GM18867 (cell line): Measurements from ENCODE around the gene FDXR.

Experiments
- ATAC-seq: cut with Tn5 transposase; IDR thresholded peaks from one replicate; pipeline ENCODE4 v1.9.1; 2021; ENCODE audit warnings: mild to moderate bottlenecking, moderate library complexity; ENCODE audit not compliant: unreplicated experiment

The FDXR gene

GRCh38 chr17:74900208-74900607 is 27.4 kb upstream of the FDXR start:
- ATAC-seq = no peak

- no peak for ATAC-seq
Measured at GRCh38 chr17:74898376-74898946, 25.7 kb upstream of the FDXR start.

DNA sequence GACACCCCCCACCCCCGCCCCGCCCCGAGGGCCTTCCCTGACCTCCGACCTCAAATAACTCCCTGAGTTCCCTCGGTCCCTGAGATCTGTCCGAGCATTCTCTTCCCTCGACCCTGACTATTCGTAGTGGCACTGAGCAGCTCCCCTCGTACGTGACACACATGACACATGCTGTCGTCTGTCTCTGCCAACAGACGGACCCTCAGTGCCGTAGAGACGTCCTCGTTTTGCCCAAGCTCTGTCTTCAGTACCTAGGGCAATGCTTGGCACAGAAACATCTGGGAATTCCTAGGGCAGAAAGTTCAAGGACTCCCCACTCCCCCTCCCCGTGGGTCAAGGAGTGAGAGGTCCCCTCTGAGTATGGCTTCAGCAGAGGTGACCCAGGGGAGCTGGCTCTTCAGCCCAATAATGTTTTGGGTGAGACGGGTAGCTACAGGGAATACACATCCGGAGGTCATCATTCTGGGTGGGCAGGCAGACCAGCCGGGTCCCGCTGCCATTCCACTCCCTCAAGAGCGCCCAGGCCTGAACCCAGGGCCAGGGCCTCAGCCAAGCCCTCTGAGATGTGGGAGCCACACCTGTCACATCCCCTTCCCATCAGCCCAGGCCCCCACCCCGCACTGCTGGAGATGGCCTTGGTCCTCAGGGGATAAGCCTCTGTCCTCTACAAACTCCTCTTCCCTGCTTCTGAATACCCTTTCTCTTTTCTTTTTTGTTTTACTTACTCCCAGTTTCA is 21.3 kb upstream of the FDXR start:
- no peak for ATAC-seq

DNA sequence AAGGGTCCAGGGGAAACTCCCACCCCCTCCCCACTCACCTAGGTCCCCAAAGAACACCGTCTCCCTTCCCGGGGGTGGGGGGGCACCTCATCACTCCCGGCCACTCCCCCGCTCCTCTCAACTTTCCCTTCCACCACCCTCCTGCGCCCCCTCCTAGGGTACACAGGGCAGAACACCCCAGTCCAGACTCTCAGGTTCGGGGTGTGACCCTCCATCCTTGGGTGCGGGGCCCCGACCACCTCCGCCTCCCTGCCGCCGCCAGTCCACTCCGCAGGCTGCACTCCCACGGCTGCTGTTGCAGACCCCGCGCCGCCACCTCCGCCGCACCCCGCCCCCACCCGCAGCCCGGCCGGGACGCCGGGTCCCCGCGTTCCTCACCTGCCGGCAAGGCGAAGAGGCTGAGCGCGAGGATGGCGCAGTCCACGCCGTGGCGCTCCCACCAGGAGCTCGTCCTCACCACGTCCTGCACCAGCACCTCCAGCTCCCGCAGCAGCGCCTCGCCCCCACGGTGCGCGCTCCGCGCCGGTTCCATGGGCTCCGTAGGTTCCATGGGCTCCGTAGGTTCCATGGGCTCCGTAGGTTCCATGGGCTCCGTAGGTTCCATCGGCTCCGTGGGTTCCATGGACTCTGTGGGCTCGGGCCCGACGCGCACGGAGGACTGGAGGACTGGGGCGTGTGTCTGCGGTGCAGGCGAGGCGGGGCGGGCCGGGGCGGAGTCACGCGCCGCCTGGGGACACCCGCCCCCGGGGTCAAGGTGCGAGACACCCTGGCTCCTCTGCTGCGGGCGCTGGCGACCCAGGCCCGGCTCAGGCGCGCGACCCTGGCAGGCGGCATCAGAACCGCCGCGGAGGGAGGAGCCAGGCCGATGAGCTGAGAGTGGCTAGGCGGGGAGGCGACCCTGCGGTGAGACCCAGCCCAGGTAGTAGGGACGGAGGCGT is 20.4 kb upstream of the FDXR start, which contains the start of gene FADS6:
Gene FADS6 (minus strand): TSS at position 660 of the 938 bp plus-strand sequence. CDS start 38 bp downstream, at position 622.
- ATAC-seq = no peak

- ATAC-seq = no peak
Measured at GRCh38 chr17:74892013-74892841, 19.4 kb upstream of the FDXR start.

DNA sequence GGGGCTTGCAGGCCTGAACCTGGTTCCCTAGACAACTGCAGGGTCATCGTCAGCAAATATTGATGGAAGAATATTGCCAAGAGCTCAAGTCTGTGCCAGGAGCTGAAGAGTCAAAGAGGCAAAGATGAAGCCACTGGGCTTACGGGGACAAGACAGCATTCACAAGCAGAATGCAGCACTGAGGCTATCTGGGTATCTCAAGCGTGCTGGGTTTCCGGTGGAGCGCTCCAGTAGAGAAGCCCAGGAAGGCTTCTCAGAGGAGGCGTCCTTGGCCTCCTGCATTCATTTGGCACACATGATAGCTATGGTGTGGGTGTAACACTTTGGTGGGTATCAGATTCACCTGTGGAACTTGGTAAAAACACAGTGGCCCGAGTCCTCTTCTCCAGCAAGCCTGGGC is 17.8 kb upstream of the FDXR start:
- ATAC-seq = no peak

- no peak for ATAC-seq
Measured at GRCh38 chr17:74888469-74888868, 15.7 kb upstream of the FDXR start.

DNA sequence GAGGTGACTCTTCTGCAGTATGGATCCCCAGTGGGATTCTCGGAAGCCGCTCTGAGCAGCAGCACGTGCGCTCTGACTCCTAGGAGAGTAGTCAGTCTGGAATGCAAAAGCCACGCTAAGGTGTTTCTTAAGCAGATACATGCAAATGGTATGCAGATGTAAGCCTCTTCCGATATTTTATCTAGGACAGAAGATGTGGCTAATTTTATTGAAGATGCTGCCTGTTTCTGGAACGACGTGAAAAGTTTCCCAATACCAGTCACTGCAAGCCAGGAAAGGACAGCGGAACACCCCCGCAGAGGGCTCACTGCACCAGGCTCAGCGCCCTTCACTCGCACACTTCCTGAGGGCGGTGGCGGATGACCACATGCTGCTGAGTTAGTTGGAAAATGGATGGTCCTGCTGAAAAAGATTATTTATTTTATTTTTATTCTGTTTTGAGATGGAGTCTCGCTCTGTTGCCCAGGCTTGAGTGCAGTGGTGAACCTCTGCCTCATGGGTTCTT is 10.5 kb upstream of the FDXR start:
- no peak for ATAC-seq

GRCh38 chr17:74882517-74883240 is 9.9 kb upstream of the FDXR start:
- ATAC-seq = no peak

DNA sequence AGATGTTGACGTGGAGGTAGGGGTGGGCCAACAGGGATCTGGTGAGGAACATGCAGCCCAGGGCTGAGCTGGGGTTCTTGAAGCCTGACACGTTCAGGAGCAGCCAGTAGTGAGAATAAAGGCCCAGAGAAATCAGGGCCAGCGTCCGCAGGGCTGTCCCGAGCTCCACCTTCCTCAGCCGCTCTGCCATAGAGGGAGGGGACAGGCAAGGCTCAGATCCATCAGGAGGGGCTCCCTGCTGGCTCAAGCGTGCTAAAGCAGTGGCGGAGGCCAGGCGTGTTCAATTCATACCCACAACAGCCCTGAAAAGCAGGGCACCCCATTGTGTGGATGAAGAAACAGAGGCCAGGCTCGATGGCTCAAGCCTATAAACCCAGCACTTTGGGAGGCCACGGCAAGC is 8.3 kb upstream of the FDXR start:
- ATAC-seq = no peak

- ATAC-seq = no peak
Measured at GRCh38 chr17:74879308-74879707, 6.5 kb upstream of the FDXR start.

DNA sequence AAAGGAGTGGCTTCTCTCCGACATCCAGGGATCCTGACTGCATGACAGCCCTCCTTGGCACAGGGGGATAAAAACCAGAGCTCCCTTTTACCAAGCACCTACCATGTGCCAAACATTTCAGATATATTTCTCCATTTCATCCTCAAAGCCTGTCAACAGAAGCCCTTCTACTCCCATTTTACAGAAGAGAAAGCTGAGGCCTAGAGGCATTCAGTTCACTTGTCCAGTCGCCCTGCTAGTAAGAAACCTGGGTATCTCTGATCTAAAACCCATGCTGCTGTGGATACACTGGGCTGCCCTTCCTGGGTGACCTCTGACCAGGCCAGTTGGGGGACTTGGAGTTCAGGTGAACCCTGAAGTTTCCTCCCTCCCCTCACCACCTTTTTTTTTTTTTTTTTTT is 5.9 kb upstream of the FDXR start:
- no peak for ATAC-seq

- ATAC-seq = no peak
Measured at GRCh38 chr17:74877592-74878548, 5.1 kb upstream of the FDXR start.

- ATAC-seq = no peak
Measured at GRCh38 chr17:74875977-74876593, 3.3 kb upstream of the FDXR start.

GRCh38 chr17:74875155-74875976 is 2.6 kb upstream of the FDXR start:
- ATAC-seq = no peak

DNA sequence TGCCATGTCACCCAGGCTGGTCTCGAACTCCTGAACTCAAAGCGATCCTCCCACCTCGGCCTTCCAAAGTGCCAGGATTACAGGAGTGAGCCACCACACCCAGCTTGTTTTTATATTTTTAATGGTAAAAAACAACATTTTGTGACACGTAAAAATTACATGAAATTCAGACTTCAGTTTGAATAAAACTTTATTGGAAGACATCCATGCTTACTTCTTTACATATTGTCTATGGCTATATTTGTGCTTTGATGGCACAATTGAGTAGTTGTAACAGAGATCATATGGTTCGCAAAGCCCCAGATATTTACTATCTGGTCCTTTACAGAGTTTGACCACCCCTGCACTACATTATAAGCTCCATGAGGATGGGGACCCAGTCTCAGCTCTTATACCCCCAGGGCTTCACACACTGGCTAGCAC is 1.8 kb upstream of the FDXR start:
- ATAC-seq = no peak

DNA sequence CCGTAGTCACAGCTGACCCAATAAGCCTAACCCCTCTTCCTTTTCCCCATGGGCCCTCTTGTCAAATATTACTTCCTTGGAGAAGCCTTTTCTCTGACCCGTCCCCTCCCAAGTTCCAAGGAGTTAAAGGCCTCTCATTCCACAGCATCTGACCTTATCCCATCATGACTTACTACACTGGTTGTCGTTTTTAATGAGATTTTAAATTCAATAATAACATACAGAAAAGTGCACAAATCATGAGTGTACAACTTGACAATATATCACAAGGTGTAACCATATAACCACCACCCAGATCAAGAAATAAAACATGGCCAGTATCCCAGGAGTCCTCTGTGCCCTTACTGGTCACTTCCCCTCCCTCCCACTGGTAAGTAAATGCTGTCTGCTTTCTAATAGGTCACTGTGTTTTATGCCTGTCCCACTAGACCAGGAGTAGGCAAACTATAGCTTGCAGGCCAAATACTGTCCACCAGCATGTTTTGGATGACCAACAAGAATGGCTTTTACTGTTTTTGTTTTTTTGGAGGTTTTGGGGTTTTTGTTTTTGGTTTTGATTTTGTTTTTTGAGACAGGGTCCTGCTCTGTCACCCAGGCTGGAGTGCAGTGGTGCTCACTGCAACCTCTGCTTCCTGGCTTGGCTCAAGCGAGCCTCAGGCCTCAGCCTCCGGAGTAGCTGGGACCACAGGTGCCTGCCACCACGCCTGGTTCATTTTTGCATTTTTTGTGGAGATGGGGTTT is 1.2 kb upstream of the FDXR start:
- ATAC-seq = no peak
